H9 (cell line): ENCODE data around the gene CMTM5. TPM values are rescaled to one million over a fixed set of nuclear protein-coding genes. Genes with fewer than 3 reads are reported as not detected.

Experiments
- DNase-seq: peaks from one replicate; pipeline ENCODE4 v3.0.0-alpha.2; 2017
- H2AFZ ChIP-seq: one replicate; pipeline ENCODE4 v1.6.1; 2013; ENCODE audit warnings: mild to moderate bottlenecking, low read length, control low read depth, moderate library complexity
- H2AK5ac ChIP-seq: 2 replicates; pipeline ENCODE4 v1.6.1; 2013; ENCODE audit warnings: low read length, control low read depth, mixed read lengths; ENCODE audit not compliant: insufficient read length
- H2BK120ac ChIP-seq: one replicate; pipeline ENCODE4 v1.6.1; 2013; ENCODE audit warnings: low read depth, mild to moderate bottlenecking, low read length, control low read depth, inconsistent platforms; ENCODE audit not compliant: poor library complexity, severe bottlenecking
- H2BK12ac ChIP-seq: 2 replicates; pipeline ENCODE4 v1.6.1; 2013; ENCODE audit warnings: low read length, control low read depth, mixed read lengths, low read depth; ENCODE audit not compliant: insufficient read length
- H2BK15ac ChIP-seq: 2 replicates; pipeline ENCODE4 v1.6.1; 2013; ENCODE audit warnings: low read depth, low read length, control low read depth
- H2BK20ac ChIP-seq: one replicate; pipeline ENCODE4 v1.6.1; 2013; ENCODE audit warnings: low read depth, mild to moderate bottlenecking, low read length, control low read depth, inconsistent platforms; ENCODE audit not compliant: poor library complexity, severe bottlenecking
- H2BK5ac ChIP-seq: 2 replicates; pipeline ENCODE4 v1.6.1; 2013; ENCODE audit warnings: low read length, control low read depth, mixed read lengths; ENCODE audit not compliant: insufficient read length
- H3K14ac ChIP-seq: 2 replicates; pipeline ENCODE4 v1.6.1; 2013; ENCODE audit warnings: low read length, control low read depth; ENCODE audit not compliant: insufficient read depth
- H3K18ac ChIP-seq: 2 replicates; pipeline ENCODE4 v1.6.1; 2013; ENCODE audit warnings: low read depth, mild to moderate bottlenecking, mixed read lengths, low read length, control low read depth; ENCODE audit not compliant: insufficient read length
- H3K23ac ChIP-seq: 2 replicates; pipeline ENCODE4 v1.6.1; 2013; ENCODE audit warnings: low read length, control low read depth, mixed read lengths, low read depth; ENCODE audit not compliant: insufficient read length
- H3K23me2 ChIP-seq: 2 replicates; pipeline ENCODE4 v1.6.1; 2013; ENCODE audit warnings: low read depth, mild to moderate bottlenecking, mixed read lengths, low read length, control low read depth; ENCODE audit not compliant: insufficient read length, poor library complexity, severe bottlenecking
- H3K27ac ChIP-seq: 2 replicates; pipeline ENCODE4 v1.5.1; 2013; ENCODE audit warnings: low read length, control low read depth, mixed read lengths, low read depth; ENCODE audit not compliant: insufficient read length
- H3K27me3 ChIP-seq: 2 replicates; pipeline ENCODE4 v1.6.1; 2013; ENCODE audit warnings: low read length, control low read depth, inconsistent platforms; ENCODE audit not compliant: insufficient read depth
- H3K4ac ChIP-seq: 2 replicates; pipeline ENCODE4 v1.6.1; 2013; ENCODE audit warnings: low read depth, mild to moderate bottlenecking, control low read depth, inconsistent platforms, low read length, moderate library complexity
- H3K4me1 ChIP-seq: 2 replicates; pipeline ENCODE4 v1.6.1; 2013; ENCODE audit warnings: low read length, control low read depth, inconsistent platforms; ENCODE audit not compliant: insufficient read depth
- H3K4me2 ChIP-seq: 2 replicates; pipeline ENCODE4 v1.6.1; 2013; ENCODE audit warnings: low read length, control low read depth, mixed read lengths; ENCODE audit not compliant: insufficient read length, insufficient read depth
- H3K56ac ChIP-seq: 2 replicates; pipeline ENCODE4 v1.6.1; 2013; ENCODE audit warnings: low read depth, mild to moderate bottlenecking, mixed read lengths, low read length, control low read depth; ENCODE audit not compliant: insufficient read length
- H3K79me1 ChIP-seq: 2 replicates; pipeline ENCODE4 v1.6.1; 2013; ENCODE audit warnings: low read depth, mild to moderate bottlenecking, moderate library complexity, low read length, control low read depth, inconsistent platforms; ENCODE audit not compliant: insufficient read depth, poor library complexity, severe bottlenecking
- H3K79me2 ChIP-seq: 2 replicates; pipeline ENCODE4 v1.6.1; 2013; ENCODE audit warnings: low read length, control low read depth, inconsistent platforms; ENCODE audit not compliant: insufficient read depth
- H3K9ac ChIP-seq: 2 replicates; pipeline ENCODE4 v1.6.1; 2013; ENCODE audit warnings: low read length, control low read depth, mixed read lengths; ENCODE audit not compliant: insufficient read length; ENCODE audit errors: extremely low read depth
- H3K9me3 ChIP-seq: one replicate; pipeline ENCODE4 v1.6.1; 2013; ENCODE audit warnings: low read depth, low read length, inconsistent platforms; ENCODE audit not compliant: control insufficient read depth
- H3T11ph ChIP-seq: one replicate; pipeline ENCODE4 v1.6.1; 2013; ENCODE audit warnings: mild to moderate bottlenecking, low read length, control low read depth, inconsistent platforms
- H4K20me1 ChIP-seq: one replicate; pipeline ENCODE4 v1.6.1; 2013; ENCODE audit not compliant: control insufficient read depth, insufficient read length, insufficient read depth
- H4K5ac ChIP-seq: 2 replicates; pipeline ENCODE4 v1.6.1; 2013; ENCODE audit warnings: low read depth, mild to moderate bottlenecking, mixed read lengths, low read length, control low read depth; ENCODE audit not compliant: insufficient read length
- H4K8ac ChIP-seq: replicated peaks from 2 replicates; pipeline ENCODE4 v1.6.1; 2013; ENCODE audit warnings: low read length, control low read depth, mixed read lengths, low read depth; ENCODE audit not compliant: insufficient read length
- H4K91ac ChIP-seq: 2 replicates; pipeline ENCODE4 v1.6.1; 2013; ENCODE audit warnings: low read depth, mild to moderate bottlenecking, moderate library complexity, mixed read lengths, low read length, control low read depth; ENCODE audit not compliant: insufficient read length
- H3K27ac Mint-ChIP-seq, 3 experiments: 2 replicates in 2 of 3; 3 replicates in 1 of 3; pipeline ENCODE4 v1.8.0; 2020 to 2021; ENCODE audit warnings: mixed read lengths in 3 of 3, mild to moderate bottlenecking in 1 of 3, moderate library complexity in 1 of 3
- H3K27me3 Mint-ChIP-seq: 2 replicates; pipeline ENCODE4 v1.8.0; 2021; ENCODE audit warnings: low read depth, mild to moderate bottlenecking, moderate library complexity, mixed read lengths
- H3K36me3 Mint-ChIP-seq, 3 experiments: 2 replicates in 2 of 3; 3 replicates in 1 of 3; pipeline ENCODE4 v1.8.0; 2020 to 2021; ENCODE audit warnings: low read depth in 3 of 3, mixed read lengths in 3 of 3; ENCODE audit not compliant: insufficient read depth in 1 of 3
- H3K4me1 Mint-ChIP-seq, 2 experiments: 2 replicates each; pipeline ENCODE4 v1.8.0; 2020; ENCODE audit warnings: mixed read lengths in 2 of 2
- H3K4me3 Mint-ChIP-seq, 2 experiments: 2 replicates in 1 of 2; 3 replicates in 1 of 2; pipeline ENCODE4 v1.8.0; 2020 to 2021; ENCODE audit warnings: mild to moderate bottlenecking in 2 of 2, mixed read lengths in 2 of 2, moderate library complexity in 1 of 2
- H3K9me3 Mint-ChIP-seq, 2 experiments: 2 replicates in 1 of 2; 3 replicates in 1 of 2; pipeline ENCODE4 v1.8.0; 2020; ENCODE audit warnings: mild to moderate bottlenecking in 2 of 2, mixed read lengths in 2 of 2, moderate library complexity in 1 of 2
- WGBS: extraction: QIAGEN DNeasy Blood & Tissue Kit; methylation state at CpG from one replicate; pipeline ENCODE4 v1.1.7; 2013; ENCODE audit warnings: missing lambda C conversion rate, low lambda C conversion rate, mixed read lengths; ENCODE audit not compliant: insufficient read length; ENCODE audit errors: extremely low coverage; 5-methylcytosine and 5-hydroxymethylcytosine counted together
- total RNA-seq: library from RNA; stranded (reverse); gene quantifications from 2 replicates; pipeline ENCODE4 v1.2.1, GENCODE V29; 2021
- TF ChIP-seq, protein P1 (sequence below): fragments of 200-600 bp; sonication (generic); conservative IDR thresholded peaks from 3 replicates; pipeline ENCODE4 v1.8.0; 2021; ENCODE audit warnings: antibody characterized with exemption, mild to moderate bottlenecking

The CMTM5 gene
- total RNA-seq, 1 experiment from 2014 or later, result not detected

GRCh38 chr14:23370221-23370620, 6.6 kb upstream of the CMTM5 start:
- H3K4me2 ChIP-seq, result no peak overlapping the region
- H3K27me3 Mint-ChIP-seq, result peaks cover 63% of the 10 kb centered on the region
- H4K8ac ChIP-seq, result no peak overlapping the region
- H2BK15ac ChIP-seq, result no peak overlapping the region
- no peaks in the 10 kb centered on the region; the same call in 1 of the 2 replicates for H3K27me3 ChIP-seq
- H3K9me3 Mint-ChIP-seq, result 0 out of 5 replicates have a peak, but pooled peaks cover 0 to 2% of the 10 kb centered on the region in 2 experiments
- no peak overlapping the region for H4K91ac ChIP-seq
- no peaks in the 10 kb centered on the region for H3K79me1 ChIP-seq
- no peak overlapping the region for H3K23ac ChIP-seq
- H2AFZ ChIP-seq, result no peak overlapping the region
- no peaks in the 10 kb centered on the region; a peak in 1 of 7 replicates for H3K36me3 Mint-ChIP-seq
- no peak overlapping the region for H4K5ac ChIP-seq
- no peak overlapping the region for H3K14ac ChIP-seq
- H3K4me1 Mint-ChIP-seq, result peaks cover 9 to 10% of the 10 kb centered on the region in 2 experiments
- no peaks in the 10 kb centered on the region for H4K20me1 ChIP-seq
- H3K79me2 ChIP-seq, result no peaks in the 10 kb centered on the region
- no peak overlapping the region for H2AK5ac ChIP-seq
- no peaks in the 10 kb centered on the region for H3K4me1 ChIP-seq
- H2BK20ac ChIP-seq, result no peak overlapping the region
- DNase-seq, result no peak
- no peak overlapping the region for H3K4ac ChIP-seq
- H3K27ac Mint-ChIP-seq, result no peak overlapping the region
- H2BK120ac ChIP-seq, result no peak overlapping the region
- no peak overlapping the region for H2BK5ac ChIP-seq
- no peak overlapping the region for H3K9ac ChIP-seq
- H3K9me3 ChIP-seq, result no peaks in the 10 kb centered on the region
- no peak overlapping the region for H3K27ac ChIP-seq
- no CpG with 5 or more reads among the region's 1 CpG for WGBS
- H3K4me3 Mint-ChIP-seq, result no peak overlapping the region
- peaks cover 12% of the 10 kb centered on the region for H3K23me2 ChIP-seq
- H3K56ac ChIP-seq, result no peak overlapping the region
- TF ChIP-seq, protein P1, sequence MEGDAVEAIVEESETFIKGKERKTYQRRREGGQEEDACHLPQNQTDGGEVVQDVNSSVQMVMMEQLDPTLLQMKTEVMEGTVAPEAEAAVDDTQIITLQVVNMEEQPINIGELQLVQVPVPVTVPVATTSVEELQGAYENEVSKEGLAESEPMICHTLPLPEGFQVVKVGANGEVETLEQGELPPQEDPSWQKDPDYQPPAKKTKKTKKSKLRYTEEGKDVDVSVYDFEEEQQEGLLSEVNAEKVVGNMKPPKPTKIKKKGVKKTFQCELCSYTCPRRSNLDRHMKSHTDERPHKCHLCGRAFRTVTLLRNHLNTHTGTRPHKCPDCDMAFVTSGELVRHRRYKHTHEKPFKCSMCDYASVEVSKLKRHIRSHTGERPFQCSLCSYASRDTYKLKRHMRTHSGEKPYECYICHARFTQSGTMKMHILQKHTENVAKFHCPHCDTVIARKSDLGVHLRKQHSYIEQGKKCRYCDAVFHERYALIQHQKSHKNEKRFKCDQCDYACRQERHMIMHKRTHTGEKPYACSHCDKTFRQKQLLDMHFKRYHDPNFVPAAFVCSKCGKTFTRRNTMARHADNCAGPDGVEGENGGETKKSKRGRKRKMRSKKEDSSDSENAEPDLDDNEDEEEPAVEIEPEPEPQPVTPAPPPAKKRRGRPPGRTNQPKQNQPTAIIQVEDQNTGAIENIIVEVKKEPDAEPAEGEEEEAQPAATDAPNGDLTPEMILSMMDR, result no peak
- no peak overlapping the region for H3K18ac ChIP-seq
- no peak overlapping the region for H2BK12ac ChIP-seq
- no peak overlapping the region for H3T11ph ChIP-seq
